ENCODE results near the gene TAS1R3.
"Not testable (repeated sequence)": the region's sequence is repeated elsewhere in the genome, so short reads cannot be mapped to it uniquely, and the experiment has no call there.

TAS1R3 gene

DNA sequence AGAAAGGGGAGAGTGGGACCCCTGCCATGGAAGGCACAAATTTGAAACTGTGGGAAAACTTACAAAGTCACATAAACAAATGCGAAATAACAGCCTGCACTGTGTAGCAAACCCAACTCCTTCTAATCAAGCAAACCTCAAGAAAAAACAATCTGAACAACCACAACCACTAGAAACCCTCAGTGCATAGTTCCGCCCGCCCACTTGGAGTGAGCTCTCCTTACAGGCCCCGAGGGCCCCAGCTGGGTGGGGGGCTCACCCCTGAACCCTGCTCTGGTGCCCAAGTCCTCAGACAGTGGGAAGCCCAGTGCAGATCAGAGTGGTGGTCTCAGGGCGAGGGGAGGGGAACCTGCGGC is 28.2 kb downstream of the TAS1R3 start:
- in situ Hi-C loops (cut with MboI; ENCODE audit: low pct_unique_long_range_greater_than_20kb, low sequenced_read_pairs), result no loop called here
- DNase-seq, result no peak

DNA sequence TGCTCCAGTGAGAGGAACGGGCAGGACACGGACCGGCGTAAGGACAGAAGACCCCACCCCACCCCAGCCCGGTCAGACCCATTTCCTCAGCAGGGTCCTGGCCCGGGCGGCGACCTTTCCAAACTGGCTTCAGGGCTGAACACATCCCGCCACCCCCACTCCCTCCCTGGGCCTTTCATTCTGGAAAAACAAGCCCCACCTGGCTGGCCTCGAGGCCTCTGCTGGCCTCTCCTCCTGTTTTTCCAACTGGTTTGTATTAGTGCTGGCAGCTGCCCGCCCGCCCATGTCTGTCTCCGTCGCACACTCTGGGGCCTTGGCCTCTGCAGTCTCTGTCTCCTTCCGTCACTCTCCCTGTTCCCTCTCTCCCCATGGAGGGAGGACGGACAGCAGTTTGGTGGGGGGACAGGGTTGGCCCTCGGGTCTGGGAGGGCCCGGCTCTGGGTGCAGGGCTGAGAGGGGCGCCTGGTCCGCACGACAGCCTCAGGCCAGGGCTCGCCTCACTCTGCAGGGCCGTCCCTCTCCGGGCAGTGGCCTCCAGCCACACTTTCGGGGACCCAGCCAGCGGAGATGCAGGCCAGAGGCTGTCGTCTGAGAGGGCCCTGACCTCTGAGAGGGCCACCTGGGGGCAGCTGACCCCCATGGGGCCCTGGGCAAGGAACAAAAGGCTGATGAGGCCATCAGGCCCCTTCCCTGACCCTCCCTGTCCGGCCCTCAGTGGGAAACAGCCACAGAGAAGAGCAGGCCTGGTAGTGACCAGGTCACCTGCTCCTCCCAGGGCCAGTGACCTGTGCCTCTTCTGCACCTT is 28.8 kb downstream of the TAS1R3 start:
- no peak for DNase-seq
- in situ Hi-C loops (cut with MboI; ENCODE audit: low pct_unique_long_range_greater_than_20kb, low sequenced_read_pairs), result no loop called here

DNA sequence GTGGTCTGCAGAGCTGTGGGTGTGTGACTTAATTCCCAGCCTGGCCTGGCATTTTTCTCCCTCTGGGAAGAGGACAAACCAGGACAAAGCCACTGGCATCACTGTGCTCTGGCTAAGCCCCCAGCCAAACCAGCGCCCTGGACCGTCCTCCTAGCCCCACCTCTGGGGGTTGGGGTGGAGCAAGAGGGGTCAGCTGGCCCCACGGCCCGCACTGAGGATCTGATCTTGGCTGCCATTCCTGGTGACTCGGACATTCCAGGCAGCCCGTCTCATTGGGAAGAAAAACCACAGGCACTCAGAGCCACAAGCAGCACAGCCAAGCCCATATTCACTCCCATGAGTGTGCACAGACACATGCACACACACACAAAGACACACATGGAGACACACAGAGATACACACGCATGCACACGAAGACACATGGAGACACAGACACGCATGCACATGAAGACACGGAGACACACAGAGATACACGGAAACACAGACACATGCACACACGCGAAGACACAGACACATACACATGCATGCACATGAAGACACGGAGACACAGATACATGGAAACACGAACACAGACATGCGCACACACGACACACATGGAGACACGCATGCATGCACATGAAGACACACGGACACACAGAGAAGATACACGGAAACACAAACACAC is 29.6 kb downstream of the TAS1R3 start:
- in situ Hi-C loops (cut with MboI; ENCODE audit: low pct_unique_long_range_greater_than_20kb, low sequenced_read_pairs), result no loop called here
- DNase-seq, result no peak

DNA sequence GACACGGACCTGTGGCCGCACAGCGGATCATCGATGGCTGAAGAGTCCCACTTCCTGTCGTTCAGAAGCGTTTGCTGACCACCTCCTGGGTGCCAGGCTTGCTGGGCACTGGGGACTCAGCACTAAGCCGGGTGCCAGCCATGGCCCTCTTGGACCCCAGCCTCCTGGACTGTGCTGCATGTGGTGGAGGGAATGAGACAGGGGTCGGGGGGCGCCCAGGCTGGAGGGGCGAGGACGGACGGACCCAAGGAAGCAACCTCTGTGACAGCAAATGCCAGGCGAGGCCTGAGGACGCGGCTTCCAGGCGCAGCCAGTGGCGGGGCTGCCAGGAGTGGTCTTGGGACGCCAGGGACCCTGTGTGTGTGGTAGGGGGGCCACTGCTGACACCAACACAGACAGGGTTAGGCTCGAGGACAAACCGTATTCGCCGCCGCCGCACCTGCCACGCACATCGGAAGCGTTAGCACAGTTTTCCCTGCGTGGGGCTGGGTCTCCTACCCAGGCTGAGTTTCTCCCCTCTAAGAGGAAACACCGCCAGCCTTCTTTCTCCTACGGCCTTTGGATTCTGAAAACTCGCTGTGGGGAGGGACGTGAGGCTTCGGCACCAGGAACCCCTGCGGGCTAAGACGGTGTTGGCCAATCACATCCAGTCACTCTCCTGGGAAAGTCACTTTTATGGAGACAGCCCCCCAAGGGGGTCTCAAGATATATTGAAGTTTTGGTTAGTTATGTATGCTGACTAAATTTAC is 30.3 kb downstream of the TAS1R3 start:
- DNase-seq, result no peak
- in situ Hi-C loops (cut with MboI; ENCODE audit: low pct_unique_long_range_greater_than_20kb, low sequenced_read_pairs), result no loop called here

DNA sequence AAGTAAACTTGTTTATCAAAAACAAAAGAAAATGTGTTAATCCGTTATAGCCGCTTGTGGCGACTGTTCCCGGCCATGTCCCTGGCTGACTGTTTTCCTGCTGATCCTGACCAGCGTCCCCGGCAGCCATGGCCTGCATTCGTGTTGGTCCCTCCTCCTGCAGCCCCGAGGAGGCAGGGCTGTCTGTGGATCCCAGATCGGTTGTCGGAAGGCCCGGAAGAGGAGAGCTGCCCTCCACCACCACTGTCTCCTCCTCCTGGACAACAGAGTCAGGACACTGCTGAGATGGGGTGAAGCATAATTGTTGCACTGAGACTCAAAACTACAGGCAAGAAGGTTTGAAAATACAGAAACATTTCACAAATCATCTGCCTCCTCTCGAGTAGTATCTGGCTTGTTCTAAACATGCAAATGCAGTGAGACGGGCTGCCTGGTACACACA is 30.9 kb downstream of the TAS1R3 start:
- in situ Hi-C loops (cut with MboI; ENCODE audit: low pct_unique_long_range_greater_than_20kb, low sequenced_read_pairs), result no loop called here
- no peak for DNase-seq

DNA sequence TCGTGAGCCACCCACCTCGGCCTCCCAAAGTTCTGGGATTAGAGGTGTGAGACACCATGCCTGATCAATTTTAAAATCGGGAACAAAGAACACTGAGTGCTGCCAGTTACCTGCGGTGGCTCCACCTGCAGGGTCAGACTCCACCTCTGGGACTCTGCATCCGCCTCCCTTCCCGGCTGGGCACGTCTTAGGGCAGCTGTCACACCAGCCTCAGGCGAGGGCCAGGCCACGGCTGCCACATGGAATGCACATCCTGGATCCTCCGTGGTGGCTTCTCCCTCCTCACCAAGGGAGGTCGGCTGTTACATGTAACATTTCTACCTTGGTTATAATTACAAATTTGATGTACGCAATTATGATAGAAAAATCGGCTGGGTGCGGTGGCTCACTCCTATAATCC is 33.2 kb downstream of the TAS1R3 start:
- no peak for DNase-seq
- in situ Hi-C loops (cut with MboI; ENCODE audit: low pct_unique_long_range_greater_than_20kb, low sequenced_read_pairs), result no loop called here

DNA sequence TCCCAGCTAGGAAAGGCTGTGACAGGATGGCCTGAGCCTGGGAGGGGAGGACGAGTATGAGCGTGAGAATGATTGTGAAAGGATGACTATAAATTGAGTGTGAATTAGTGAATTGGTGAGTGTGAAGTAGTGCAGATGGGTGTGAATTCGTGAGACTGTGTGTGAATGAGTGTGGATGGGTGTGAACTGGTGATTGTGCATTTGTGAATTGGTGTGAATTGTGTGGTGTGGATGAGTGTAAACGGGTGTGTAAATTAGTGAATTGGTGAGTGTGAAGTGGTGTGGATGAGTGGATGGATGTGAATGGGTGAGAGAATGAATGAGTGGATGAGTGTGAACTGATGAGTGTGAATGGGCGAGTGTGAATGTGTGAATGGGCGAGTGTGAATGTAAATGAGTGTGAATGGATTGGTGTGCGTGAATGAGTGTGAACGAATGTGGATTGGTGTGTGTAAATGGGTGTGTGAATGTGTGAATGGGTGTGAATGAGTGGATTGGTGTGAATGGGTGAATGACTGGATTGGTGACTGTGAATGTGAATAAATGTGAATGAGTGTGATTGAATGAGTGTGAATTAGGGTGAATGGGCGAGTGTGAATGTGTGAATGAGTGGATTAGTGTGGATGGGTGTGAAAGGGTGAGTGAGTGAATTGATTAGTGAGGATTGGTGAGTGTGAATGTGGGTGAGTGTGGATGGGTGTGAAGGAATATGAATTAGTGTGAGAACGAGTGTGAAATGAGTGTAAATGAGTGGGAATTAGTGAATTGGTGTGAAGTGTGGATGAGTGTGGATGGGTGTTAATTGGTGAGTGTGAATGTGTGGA is 35.0 kb downstream of the TAS1R3 start:
- in situ Hi-C loops (cut with MboI; ENCODE audit: low pct_unique_long_range_greater_than_20kb, low sequenced_read_pairs), result no loop called here
- no peak for DNase-seq

DNA sequence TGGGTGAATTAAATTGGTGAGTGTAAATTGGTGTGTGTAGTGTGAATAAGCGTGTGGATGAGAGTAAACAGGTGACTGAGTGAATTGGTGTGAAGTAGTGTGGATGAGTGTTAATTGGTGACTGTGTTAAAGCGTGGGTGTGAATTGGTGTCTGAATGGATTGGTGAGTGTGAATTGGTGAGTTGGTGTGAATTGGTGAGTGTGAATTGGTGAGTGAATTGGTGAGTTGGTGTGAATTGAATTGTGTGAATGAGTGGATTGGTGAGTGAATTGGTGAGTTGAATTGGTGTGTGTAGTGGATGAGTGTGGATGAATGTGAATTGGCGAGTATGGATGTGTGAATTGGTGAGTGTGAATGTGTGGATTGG is 35.6 kb downstream of the TAS1R3 start:
- no peak for DNase-seq
- in situ Hi-C loops (cut with MboI; ENCODE audit: low pct_unique_long_range_greater_than_20kb, low sequenced_read_pairs), result no loop called here

DNA sequence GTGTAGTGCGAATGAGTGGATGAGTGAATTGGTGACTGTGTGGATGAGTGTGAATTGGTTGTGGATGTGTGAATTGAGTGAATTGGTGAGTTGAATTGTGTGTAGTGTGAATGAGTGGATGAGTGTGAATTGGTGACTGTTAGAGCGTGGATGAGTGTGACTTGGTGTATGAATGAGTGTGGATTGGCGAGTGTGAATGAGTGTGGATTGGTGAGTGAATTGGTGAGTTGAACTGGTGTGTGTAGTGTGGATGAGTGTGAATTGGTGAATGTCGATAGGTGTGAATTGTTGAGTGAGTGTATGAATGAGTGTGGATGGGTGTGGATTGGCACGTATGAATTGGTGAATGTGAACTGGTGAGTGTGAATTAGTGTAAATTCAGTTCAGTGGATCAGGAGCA is 36.2 kb downstream of the TAS1R3 start:
- DNase-seq, result peak; percentile 20
- in situ Hi-C loops (cut with MboI; ENCODE audit: low pct_unique_long_range_greater_than_20kb, low sequenced_read_pairs), result no loop called here

DNA sequence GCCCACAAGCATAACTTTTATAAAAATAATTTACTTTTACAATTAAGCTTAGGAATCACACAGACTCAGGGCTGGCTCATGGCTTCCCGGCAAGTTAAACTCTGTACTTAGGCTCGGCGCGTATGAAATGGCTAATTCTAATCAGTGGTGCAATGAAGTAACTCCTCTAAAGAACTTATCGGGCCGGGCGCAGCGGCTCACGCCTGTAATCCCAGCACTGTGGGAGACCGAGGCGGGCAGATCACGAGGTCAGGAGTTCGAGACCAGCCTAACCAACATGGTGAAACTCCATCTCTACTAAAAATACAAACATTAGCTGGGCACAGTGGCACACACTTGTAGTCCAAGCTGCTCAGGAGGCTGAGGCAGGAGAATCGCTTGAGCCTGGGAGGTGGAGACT is 39.0 kb downstream of the TAS1R3 start:
- DNase-seq; in situ Hi-C loops (cut with MboI; ENCODE audit: low pct_unique_long_range_greater_than_20kb, low sequenced_read_pairs): not testable (repeated sequence)

DNA sequence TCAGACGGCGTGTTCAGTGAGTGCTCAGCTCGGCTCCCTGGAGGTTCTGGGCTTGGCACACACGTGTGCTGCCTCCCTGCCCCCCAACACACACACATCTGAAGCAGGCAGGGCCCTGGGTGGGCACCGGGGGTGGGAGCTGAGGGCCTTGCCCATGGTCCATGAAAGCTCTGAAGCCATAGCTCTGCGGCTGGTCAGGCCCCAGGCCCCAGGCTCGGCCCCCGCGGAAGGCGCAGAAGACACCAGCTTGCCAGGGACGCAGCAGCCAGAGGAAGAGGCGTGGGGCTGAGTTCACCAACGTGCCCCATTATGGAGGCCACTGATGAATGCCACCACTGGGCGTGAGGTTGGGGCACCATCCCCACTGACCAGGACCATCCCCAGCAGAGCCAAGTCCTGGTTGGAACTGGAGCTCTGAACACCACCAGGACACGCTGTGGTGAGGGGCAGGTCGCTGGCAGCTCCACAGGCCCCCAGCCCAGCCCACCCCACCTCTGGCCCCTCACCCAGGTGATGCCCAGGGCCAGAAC is 39.8 kb downstream of the TAS1R3 start:
- in situ Hi-C loops (cut with MboI; ENCODE audit: low pct_unique_long_range_greater_than_20kb, low sequenced_read_pairs), result no loop called here
- no peak for DNase-seq

DNA sequence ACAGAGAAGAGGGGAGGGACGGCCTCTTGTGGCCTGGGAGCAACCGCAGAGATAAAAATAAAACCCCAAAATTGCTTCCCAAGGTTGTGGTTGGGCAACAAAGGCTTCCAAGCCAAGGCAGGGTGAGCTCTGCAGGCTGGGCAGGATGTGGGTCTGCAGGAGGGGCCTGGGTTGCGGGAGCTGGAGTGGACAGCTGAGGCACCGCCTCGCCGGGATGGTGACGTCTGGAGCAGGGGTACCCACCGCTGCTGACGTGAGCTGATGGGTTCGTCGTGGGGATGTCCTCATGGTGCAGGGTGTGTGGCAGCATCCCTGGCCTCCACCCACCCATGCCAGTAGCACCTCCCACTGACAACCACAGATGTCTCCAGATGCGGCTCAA is 40.3 kb downstream of the TAS1R3 start:
- DNase-seq, result peak; percentile 77

DNA sequence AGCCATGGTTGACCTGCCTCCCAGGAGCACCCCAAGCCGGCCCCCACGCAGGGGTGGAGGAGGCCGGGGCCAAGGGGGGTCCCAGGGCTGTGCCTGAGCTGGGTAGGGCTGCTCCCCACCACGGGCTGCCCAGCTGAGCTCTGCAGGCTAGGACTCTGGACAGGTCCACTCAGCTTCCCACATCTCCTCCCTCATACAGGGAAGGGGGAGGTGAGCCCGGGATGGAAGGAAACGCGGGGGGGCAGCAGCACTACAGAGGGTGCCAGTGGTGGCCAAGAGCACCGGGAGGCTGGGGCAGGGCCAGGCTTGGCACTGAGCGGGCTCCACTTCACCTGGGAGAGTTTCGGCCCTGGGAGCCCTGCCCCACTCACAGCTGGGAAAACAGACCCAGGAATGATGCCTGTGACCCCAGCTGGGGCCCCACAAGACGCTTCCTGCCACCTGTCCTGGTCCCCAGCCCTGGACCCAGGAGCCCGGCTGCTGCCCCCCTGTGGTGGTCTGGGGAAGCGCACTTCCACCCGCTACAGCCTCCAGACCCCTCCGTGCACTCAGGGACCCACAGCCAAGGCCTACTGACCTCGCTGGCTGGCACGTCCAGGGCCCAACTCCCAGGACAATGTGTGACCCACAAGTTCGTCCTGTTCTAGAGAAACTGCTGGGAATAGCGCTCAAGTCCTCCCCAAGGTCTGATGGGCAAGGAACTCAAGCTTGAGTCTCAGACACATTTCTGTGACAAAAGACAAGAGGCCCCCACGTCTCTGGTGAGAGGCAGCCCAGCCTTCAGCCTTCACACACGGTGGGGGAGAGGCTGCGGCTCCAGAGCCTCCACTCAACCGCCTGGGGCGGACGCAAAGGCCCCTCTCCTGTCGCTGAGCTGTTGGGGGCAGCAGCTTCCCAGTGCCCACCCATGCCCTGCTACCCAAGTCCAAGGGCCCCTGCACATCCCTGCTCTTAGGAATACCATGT is 40.9 kb downstream of the TAS1R3 start:
- DNase-seq, result peak; percentile 79
- in situ Hi-C loops (cut with MboI; ENCODE audit: low pct_unique_long_range_greater_than_20kb, low sequenced_read_pairs), result no loop called here

More for the DNA sequence above, 40.3 kb downstream of the TAS1R3 start:
- in situ Hi-C loops (cut with MboI; ENCODE audit: low pct_unique_long_range_greater_than_20kb, low sequenced_read_pairs), result no loop called here

DNA sequence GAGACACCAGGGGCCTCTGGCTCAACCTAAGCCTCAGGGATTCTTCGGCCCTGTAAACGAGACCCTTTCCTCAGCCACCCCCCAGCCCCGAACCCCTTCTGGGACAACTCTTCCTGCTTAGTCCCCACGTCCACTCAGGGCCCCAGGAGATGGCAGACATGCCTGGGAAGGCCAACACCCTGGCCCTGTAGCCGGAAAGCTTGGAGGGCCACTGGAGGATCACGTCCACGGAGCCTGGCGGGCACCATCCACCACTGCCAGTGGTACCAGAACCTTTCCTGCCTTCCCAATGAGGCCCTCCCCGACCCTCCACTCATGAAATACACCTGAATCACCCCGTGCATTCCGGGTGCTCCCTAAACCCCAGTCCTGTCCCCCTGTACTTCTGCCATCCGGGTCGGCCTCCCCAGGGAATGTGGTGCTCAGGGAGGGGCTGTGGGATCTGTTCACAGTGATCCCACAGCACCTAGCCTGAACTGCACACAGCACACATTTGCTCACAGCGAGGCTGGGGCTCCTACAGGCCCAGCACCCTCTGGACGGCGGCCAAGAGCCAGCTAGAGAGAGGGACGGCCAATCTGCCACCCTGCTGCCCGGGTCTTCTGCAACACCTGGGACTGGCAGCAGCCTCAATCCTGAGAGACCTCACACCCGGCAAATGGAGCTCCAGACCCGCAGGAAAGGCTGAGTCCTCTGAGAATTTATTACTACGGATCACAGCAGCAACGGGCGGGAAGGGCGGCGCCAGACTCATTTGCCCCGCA is 42.2 kb downstream of the TAS1R3 start:
- in situ Hi-C loops (cut with MboI; ENCODE audit: low pct_unique_long_range_greater_than_20kb, low sequenced_read_pairs), result no loop called here
- DNase-seq, result no peak

DNA sequence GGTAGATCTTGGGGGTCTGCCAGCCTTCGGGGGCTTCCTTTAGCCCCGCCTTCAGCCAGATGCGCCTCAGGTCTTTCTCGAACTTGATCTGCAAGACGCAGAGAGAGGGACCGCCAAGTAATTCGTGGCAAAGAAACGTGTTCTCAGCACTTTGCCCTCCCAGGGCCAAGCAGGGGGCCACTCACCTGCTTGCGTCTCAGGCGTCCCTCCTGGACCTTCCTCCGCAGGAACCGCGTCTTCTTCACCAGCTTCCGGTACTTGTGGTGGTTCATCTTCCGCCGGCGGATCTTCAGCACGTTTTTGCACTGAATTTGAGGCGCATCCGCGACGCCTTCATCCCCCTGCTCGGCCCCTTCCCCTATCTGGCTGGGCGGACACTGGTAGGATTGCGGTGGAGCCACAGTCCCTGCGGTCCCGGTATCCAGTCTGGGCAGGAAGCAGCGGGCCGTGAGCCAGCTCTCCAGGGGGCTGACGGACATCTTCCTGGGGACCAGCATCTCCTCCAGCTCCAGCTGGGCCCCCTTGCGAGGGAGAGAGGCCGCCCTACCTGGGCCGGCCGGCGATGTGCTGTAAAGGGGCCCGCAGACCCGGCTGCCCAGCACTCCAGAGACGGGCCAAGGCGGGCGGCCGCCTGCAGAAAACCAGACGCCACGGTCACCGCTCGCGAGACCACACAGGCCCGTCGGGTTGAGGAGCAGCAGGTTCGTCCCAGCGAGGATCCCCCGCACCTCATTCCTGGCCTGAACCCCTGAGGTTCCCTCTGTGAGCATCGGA is 42.9 kb downstream of the TAS1R3 start:
- DNase-seq, result no peak
- in situ Hi-C loops (cut with MboI; ENCODE audit: low pct_unique_long_range_greater_than_20kb, low sequenced_read_pairs), result no loop called here

DNA sequence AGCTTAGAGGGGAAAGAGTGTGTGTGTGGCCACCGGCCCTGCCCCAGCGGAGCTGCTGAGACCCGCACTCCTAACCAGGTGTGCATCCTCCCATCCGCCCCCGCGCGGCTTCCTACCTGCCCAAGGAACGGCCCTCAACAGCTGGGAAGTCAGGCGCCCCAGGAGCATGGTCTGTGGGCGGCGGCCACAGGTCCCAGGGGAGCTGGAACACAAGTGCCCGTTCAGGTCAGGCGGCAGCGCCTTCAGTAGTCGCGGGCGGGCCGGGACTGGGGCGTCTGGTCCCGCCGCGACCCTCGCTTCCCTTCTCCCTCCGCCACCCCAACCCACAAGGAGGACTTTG is 43.5 kb downstream of the TAS1R3 start:
- in situ Hi-C loops (cut with MboI; ENCODE audit: low pct_unique_long_range_greater_than_20kb, low sequenced_read_pairs), result no loop called here
- no peak for DNase-seq

All from KBM-7 (cell line).